HK-2 (cell line): ENCODE measurements around the gene INTS2.
"Not testable (repeated sequence)": the region's sequence is repeated elsewhere in the genome, so short reads cannot be mapped to it uniquely, and the experiment has no call there.

ENCODE experiments used
- DNase-seq: peaks from one replicate; pipeline ENCODE4 v3.0.0-alpha.2; 2018; ENCODE audit not compliant: unreplicated experiment

The INTS2 gene

DNA sequence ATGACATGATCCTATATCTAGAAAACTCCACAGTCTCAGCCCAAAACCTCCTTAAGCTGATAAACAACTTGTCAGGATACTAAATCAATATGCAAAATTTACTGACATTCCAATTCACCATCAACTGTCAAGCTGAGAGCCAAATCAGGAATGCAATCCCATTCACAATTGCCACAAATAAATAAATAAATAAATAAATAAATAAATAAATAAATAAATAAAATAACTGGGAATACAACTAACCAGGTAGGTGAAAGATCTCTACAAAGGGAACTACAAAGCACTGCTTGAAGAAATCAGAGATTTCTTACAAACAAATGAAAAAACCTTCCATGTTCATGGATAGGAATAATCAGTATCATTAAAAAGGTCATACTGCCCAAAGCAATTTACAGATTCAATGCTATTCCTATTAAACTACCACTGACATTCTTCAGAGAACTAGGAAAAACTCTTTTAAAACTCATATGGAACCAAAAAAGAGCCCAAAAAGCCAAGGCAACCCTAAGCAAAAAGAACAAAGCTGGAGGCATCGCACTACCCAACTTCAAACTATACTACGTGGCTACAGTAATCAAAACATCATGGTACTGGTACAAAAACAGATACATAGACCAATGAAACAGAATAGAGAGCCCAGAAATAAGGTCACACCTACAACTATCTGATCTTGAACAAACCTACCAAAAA is 102.2 kb downstream of the INTS2 start:
- no peak for DNase-seq

- no peak for DNase-seq
Measured at GRCh38 chr17:61822326-61823285, 105.2 kb downstream of the INTS2 start.

DNA sequence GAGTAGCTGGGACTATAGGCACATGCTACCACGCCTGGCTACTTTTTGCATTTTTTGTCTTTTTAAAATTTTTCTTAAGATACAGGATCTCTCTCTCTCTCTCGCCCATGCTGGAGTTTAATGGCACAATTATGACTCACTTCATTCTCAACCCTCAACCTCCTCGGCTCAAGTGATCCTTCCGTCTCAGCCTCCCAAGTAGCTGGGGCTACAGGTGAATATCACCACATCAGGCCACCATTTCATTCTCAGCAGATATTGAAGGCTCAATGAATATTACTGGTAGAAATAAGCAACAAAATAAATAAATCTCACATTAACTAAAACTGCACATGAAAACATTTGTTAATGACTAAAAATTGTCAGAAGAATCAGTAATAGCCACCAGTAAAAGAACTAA is 106.1 kb downstream of the INTS2 start:
- no peak for DNase-seq

DNA sequence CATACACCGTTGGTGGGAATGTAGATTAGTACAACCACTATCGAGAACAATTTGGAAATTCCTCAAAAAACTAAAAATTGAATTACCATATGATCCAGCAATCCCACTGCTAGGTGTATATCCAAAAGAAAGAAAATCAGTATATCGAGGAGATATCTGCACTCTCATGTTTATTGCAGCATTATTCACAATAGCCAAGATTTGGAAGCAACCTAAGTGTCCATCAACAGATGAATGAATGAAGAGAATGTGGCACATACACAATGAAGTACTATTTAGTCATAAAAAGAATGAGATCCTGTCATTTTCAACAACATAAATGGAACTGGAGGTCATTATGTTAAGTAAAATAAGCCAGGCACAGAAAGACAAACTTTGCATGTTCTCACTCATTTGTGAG is 108.5 kb downstream of the INTS2 start:
- not testable (repeated sequence) for DNase-seq

DNA sequence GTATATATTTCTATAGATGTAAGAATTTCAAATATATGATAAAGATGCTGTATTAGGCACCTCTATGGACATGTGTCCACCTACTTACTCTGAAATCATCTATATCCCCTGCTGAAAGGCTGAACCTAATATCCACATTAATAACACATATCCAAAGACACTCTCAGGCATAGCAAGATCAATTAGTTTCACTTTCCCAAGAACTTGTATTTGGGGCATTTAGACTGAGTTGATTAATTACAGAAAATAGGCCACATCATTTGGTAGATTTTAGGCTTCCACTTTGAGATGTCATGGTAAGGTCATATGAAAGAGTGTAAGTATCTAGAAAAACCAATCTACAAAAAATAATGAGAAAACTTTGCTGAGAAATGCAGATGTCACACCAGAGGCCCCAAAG is 109.6 kb downstream of the INTS2 start:
- DNase-seq: no peak

DNA sequence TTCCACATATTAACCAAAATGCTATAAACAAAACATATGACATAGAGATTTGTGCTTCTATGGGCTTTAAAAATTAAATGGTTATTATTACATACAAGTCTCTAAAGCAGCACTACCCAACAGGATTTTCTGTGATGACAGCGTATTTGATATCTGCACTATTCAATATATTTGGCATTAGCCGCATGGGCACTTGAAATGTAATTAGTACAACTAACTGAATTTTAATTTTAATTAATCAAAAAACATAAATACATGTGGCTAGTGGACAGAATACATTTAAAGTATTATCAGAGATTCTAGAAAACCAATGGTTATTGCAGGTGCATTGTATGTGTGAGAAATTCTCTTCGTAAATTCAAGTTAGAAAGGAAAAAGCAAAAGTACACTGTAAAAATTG is 110.3 kb downstream of the INTS2 start:
- DNase-seq: no peak

- DNase-seq: no peak
Measured at GRCh38 chr17:61816538-61816937, 111.2 kb downstream of the INTS2 start.

GRCh38 chr17:61815863-61816503 is 111.8 kb downstream of the INTS2 start:
- DNase-seq: no peak
